Activated naive CD8-positive, alpha-beta T cell treated with anti-CD3 and anti-CD28 coated beads for 36 hours (primary cell): ENCODE data around the gene RIPK1. TPM values are rescaled to one million over a fixed set of nuclear protein-coding genes. Genes with fewer than 3 reads are reported as not detected.

Experiments
- DNase-seq: peaks from one replicate; pipeline ENCODE4 v3.0.0; 2021
- H3K27ac Mint-ChIP-seq: one replicate; pipeline ENCODE4 v1.8.0; 2022; ENCODE audit warnings: mild to moderate bottlenecking, moderate library complexity, mixed read lengths
- H3K27me3 Mint-ChIP-seq: one replicate; pipeline ENCODE4 v1.8.0; 2022; ENCODE audit warnings: mild to moderate bottlenecking, mixed read lengths
- H3K36me3 Mint-ChIP-seq: one replicate; pipeline ENCODE4 v1.8.0; 2021; ENCODE audit warnings: mild to moderate bottlenecking, mixed read lengths
- H3K4me1 Mint-ChIP-seq: one replicate; pipeline ENCODE4 v1.8.0; 2021; ENCODE audit warnings: mixed read lengths
- H3K4me3 Mint-ChIP-seq: one replicate; pipeline ENCODE4 v1.8.0; 2022; ENCODE audit warnings: mild to moderate bottlenecking, moderate library complexity, mixed read lengths
- H3K9me3 Mint-ChIP-seq: one replicate; pipeline ENCODE4 v1.8.0; 2022; ENCODE audit warnings: mixed read lengths
- total RNA-seq, 2 experiments: library from RNA; stranded (reverse); gene quantifications; one replicate each; pipeline ENCODE4 v1.2.3, GENCODE V29; 2021

Gene RIPK1
- total RNA-seq, 2 experiments from 2014 or later, result 13.8 to 15.5 TPM

- Mint-ChIP-seq H3K36me3 (peaks cover 47% of the 10 kb centered on the region), H3K9me3 (peaks cover 2% of the 10 kb centered on the region), H3K4me3 (no peak overlapping the region), H3K4me1 (peaks cover 13% of the 10 kb centered on the region), H3K27ac (no peak overlapping the region), H3K27me3 (no peaks in the 10 kb centered on the region)
- no peak for DNase-seq
These were observed 18.1 kb downstream of the RIPK1 start for GRCh38 chr6:3086282-3086946.

- H3K9me3 Mint-ChIP-seq, result peaks cover 2% of the 10 kb centered on the region
- no peak for DNase-seq
- no peak overlapping the region for H3K4me3 Mint-ChIP-seq
- peaks cover 13% of the 10 kb centered on the region for H3K4me1 Mint-ChIP-seq
- H3K27ac Mint-ChIP-seq, result peak overlapping the region; percentile 13
- H3K27me3 Mint-ChIP-seq, result no peaks in the 10 kb centered on the region
- H3K36me3 Mint-ChIP-seq, result peaks cover 36% of the 10 kb centered on the region
These were observed 20.2 kb downstream of the RIPK1 start for GRCh38 chr6:3088446-3088845.

GRCh38 chr6:3088968-3089367 lies 20.7 kb downstream of the RIPK1 start:
- H3K27me3 Mint-ChIP-seq, result no peaks in the 10 kb centered on the region
- no peak for DNase-seq
- H3K9me3 Mint-ChIP-seq, result peaks cover 2% of the 10 kb centered on the region
- peaks cover 31% of the 10 kb centered on the region for H3K36me3 Mint-ChIP-seq
- H3K4me3 Mint-ChIP-seq, result no peak overlapping the region
- peaks cover 13% of the 10 kb centered on the region for H3K4me1 Mint-ChIP-seq
- H3K27ac Mint-ChIP-seq, result no peak overlapping the region

DNA sequence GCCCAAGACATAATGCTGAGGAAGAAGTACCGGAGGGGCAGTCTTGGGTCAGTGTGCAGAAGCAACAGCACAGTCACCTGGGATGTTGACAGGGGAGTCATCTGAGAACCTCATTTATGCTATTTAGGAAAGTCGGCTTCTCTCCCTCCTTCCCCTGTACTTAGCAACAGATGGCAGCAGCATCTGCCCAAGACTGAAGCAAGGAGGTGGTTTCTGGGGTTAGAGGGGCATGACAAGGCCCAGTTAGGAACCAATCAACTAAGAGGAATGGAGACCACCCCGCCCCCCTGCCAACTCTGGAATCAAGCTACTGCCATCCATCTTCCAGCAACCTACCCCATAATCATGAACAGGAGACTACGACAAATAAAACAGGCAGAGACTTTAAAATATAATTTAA lies 21.7 kb downstream of the RIPK1 start:
- H3K4me3 Mint-ChIP-seq, result no peak overlapping the region
- H3K9me3 Mint-ChIP-seq, result peaks cover 2% of the 10 kb centered on the region
- peaks cover 29% of the 10 kb centered on the region for H3K36me3 Mint-ChIP-seq
- H3K27ac Mint-ChIP-seq, result no peak overlapping the region
- no peak for DNase-seq
- no peaks in the 10 kb centered on the region for H3K27me3 Mint-ChIP-seq
- H3K4me1 Mint-ChIP-seq, result peaks cover 13% of the 10 kb centered on the region

DNA sequence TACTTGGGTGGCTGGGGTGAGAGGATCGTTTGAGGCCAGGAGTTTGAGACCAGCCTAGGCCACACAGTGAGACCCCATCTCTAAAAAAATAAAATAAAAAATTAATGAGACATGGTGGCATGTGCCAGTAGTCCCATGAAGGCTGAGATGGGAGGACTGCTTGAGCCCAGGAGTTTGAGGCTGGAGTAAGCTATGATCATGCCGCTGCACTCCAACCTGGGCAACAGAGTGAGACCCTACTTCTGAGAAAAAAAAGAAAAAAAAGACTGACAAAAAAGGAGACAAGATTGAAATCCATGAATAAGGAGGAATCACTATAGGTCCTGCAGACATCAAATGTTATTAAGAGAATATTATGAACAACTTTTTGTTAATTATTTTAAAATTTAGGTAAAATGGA lies 26.5 kb downstream of the RIPK1 start:
- H3K36me3 Mint-ChIP-seq, result peaks cover 17% of the 10 kb centered on the region

DNA sequence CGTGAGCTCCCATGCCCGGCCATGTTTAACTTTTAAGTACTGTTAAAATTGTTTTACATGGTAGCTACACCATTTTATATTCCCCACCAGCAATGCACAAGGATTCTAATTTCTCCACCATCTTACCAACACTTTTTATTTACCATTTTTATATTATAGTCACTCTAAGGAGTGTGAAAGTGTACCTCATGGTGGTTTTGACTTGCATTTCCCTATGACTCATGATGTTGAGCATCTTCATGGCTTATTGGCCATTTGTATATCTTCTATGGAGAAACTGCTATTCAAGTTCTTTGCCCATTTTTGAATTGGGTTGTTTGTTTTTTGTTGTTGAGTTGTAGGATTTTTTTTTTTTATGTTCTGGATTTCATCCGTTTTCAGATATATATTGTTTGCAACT lies 34.6 kb downstream of the RIPK1 start:
- no peak overlapping the region for H3K4me3 Mint-ChIP-seq

More for the DNA sequence above, 26.5 kb downstream of the RIPK1 start:
- no peaks in the 10 kb centered on the region for H3K4me1 Mint-ChIP-seq
- H3K9me3 Mint-ChIP-seq, result peaks cover 2% of the 10 kb centered on the region
- H3K27me3 Mint-ChIP-seq, result no peaks in the 10 kb centered on the region
- no peak for DNase-seq
- H3K27ac Mint-ChIP-seq, result no peak overlapping the region
- H3K4me3 Mint-ChIP-seq, result no peak overlapping the region

DNA sequence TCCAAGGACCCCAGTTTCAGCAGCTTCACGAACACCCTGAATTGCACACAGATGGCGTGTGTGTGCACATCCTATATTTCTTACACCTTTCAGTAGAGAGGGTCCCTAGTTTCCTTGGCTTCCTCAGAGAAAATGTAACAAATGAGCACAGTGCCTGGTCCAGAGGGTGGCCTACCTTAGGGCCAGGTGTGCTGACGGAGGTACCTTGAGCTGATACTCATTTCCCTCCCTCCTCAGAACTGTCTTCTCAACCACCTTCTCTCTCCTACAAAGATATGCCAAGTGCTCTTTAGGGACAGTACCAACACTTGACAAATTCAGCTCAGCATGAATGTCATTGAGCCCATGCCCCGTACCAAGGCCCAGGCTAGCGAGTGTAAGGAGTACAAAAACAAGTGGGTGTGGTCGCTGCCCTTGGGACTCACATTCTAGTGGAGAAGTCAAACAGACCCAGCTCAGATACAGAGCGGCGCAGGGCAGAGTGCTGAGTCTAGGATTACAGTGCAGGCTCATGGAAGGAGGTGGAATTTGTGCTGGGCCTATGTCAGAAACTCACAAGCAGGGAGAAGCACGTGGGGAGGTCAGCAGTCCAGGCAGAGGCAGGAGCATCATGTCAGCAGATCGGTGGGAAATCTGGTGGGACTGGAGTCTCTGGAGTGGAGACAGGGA lies 40.6 kb downstream of the RIPK1 start:
- Mint-ChIP-seq H3K9me3 (no peaks in the 10 kb centered on the region), H3K36me3 (peaks cover 15% of the 10 kb centered on the region), H3K4me1 (no peaks in the 10 kb centered on the region), H3K27me3 (no peaks in the 10 kb centered on the region), H3K27ac (no peak overlapping the region), H3K4me3 (no peak overlapping the region)
- no peak for DNase-seq

More for the DNA sequence above, 34.6 kb downstream of the RIPK1 start:
- Mint-ChIP-seq H3K9me3 (no peaks in the 10 kb centered on the region), H3K27ac (no peak overlapping the region), H3K36me3 (peaks cover 21% of the 10 kb centered on the region), H3K27me3 (no peaks in the 10 kb centered on the region), H3K4me1 (peaks cover 4% of the 10 kb centered on the region)
- DNase-seq, result no peak

- no peak overlapping the region for H3K27ac Mint-ChIP-seq
- peaks cover 13% of the 10 kb centered on the region for H3K36me3 Mint-ChIP-seq
- no peak overlapping the region for H3K4me3 Mint-ChIP-seq
- no peaks in the 10 kb centered on the region for H3K27me3 Mint-ChIP-seq
- no peaks in the 10 kb centered on the region for H3K9me3 Mint-ChIP-seq
- no peak for DNase-seq
- peaks cover 5% of the 10 kb centered on the region for H3K4me1 Mint-ChIP-seq
These were observed 41.5 kb downstream of the RIPK1 start for GRCh38 chr6:3109761-3110160.

- Mint-ChIP-seq H3K27me3 (no peaks in the 10 kb centered on the region), H3K27ac (no peak overlapping the region), H3K9me3 (no peaks in the 10 kb centered on the region), H3K4me1 (peaks cover 16% of the 10 kb centered on the region), H3K4me3 (no peak overlapping the region), H3K36me3 (peaks cover 2% of the 10 kb centered on the region)
- DNase-seq, result no peak
These were observed 46.1 kb downstream of the RIPK1 start for GRCh38 chr6:3114377-3114776.

DNA sequence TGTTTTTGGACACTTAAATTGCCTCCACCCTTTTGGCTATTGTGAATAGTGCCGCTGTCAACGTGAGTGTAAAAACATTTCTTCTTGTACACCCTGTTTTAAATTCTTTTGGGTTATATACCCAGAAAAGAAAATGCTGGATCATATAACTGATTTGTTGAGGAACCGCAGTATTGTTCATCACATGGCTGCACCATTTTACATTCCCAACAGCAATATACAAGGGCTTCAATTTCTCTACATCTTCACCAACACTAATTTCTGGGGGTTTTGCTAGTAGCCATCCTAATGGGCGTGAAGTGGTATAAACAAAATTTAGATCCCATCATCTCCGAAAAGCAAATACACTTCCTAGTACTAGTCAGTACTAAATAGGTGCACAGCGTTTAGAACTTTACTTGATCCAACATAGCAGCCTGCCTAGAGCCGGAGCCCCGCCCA lies 49.6 kb downstream of the RIPK1 start:
- Mint-ChIP-seq H3K9me3 (no peaks in the 10 kb centered on the region), H3K36me3 (peaks cover under 1% of the 10 kb centered on the region), H3K27ac (peak overlapping the region; percentile 77), H3K27me3 (no peaks in the 10 kb centered on the region), H3K4me3 (peak overlapping the region; percentile 85), H3K4me1 (peaks cover 25% of the 10 kb centered on the region)
- no peak for DNase-seq

DNA sequence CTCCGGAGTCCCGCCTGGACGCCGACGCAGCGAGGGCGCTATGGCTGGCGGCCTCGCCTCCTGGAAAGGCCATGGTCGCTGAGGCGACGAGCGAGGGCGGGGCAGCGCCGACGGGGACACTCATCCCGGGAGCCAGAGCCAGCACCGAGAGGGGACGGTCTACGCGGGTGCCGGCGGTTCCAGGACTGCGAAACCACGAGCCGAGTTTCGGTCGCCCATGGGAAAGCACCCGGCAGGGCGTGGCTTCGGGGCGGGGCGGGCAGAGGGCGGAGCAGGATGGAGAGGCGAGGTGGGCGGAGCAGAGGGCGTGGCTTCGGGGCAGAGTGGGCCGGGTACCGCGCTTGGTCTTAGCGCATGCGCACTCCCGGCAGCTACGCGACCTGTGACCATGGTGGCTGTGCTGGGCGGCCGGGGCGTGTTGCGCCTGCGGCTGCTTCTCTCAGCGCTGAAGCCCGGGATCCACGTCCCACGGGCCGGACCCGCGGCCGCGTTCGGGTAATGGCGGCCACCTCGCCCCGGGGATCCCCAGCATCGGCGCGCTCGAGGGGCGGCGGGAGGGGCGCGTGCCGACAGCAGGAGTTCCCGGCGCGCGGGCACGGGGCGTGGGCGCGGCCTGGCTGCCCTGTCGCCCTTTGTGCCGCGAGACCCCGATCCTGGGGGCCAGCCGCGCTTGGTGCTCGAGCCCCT lies 50.2 kb downstream of the RIPK1 start, which contains the start of gene BPHL:
Gene BPHL, plus strand, starts transcription at position 359 of the 687 bp plus-strand sequence. Its CDS starts 30 bp downstream, at position 389.
- Mint-ChIP-seq H3K4me1 (peaks cover 28% of the 10 kb centered on the region), H3K9me3 (no peaks in the 10 kb centered on the region), H3K27me3 (no peaks in the 10 kb centered on the region), H3K27ac (peak within 1 kb of the TSS; percentile 77), H3K36me3 (no peaks in the 10 kb centered on the region), H3K4me3 (peak within 1 kb of the TSS; percentile 85)
- peak; percentile 100 for DNase-seq

- Mint-ChIP-seq H3K4me3 (peak overlapping the region; percentile 85), H3K27me3 (no peaks in the 10 kb centered on the region), H3K4me1 (peaks cover 34% of the 10 kb centered on the region), H3K27ac (peak overlapping the region; percentile 72), H3K36me3 (no peaks in the 10 kb centered on the region), H3K9me3 (no peaks in the 10 kb centered on the region)
- DNase-seq, result no peak
These were observed 50.9 kb downstream of the RIPK1 start for GRCh38 chr6:3119040-3119723.

DNA sequence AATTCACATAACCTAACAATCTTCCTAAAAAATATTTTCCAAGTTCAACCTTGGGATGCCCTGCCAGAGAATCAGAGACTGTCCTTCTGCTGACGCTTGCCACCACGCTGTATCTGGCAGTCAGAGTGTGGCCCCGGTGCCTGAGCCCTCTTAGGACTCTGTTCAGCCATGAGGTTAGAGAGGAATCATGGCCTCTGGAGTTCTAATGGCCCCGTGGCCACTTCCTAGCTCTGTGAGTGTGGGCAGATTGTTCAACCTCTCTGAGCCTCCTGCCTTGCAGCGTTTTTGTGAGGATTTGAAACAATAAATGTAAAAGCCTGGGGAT lies 52.4 kb downstream of the RIPK1 start:
- H3K4me1 Mint-ChIP-seq, result peaks cover 30% of the 10 kb centered on the region
- H3K36me3 Mint-ChIP-seq, result no peaks in the 10 kb centered on the region
- no peaks in the 10 kb centered on the region for H3K9me3 Mint-ChIP-seq
- H3K4me3 Mint-ChIP-seq, result no peak overlapping the region
- no peaks in the 10 kb centered on the region for H3K27me3 Mint-ChIP-seq
- DNase-seq, result no peak
- no peak overlapping the region for H3K27ac Mint-ChIP-seq

DNA sequence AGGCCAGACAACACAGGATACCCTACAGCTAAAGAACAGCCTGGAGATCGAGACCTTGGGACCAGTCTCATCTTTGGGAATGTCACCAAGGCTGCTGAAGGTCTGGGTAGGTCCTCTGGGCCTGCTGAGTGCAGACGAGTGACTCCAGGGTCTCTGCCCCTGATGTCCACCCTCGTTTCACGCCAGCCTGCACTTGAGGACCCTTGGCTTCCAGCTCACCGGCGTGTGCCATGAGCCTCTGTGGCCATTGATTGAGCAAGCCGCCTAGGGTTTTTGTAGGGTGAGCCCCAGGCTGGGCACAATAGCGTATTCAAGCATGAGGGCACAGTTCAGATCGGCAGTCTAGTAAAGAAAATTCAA lies 54.5 kb downstream of the RIPK1 start:
- Mint-ChIP-seq H3K27me3 (no peaks in the 10 kb centered on the region), H3K27ac (no peak overlapping the region), H3K36me3 (no peaks in the 10 kb centered on the region), H3K4me3 (no peak overlapping the region), H3K9me3 (no peaks in the 10 kb centered on the region), H3K4me1 (peaks cover 26% of the 10 kb centered on the region)
- DNase-seq, result no peak

DNA sequence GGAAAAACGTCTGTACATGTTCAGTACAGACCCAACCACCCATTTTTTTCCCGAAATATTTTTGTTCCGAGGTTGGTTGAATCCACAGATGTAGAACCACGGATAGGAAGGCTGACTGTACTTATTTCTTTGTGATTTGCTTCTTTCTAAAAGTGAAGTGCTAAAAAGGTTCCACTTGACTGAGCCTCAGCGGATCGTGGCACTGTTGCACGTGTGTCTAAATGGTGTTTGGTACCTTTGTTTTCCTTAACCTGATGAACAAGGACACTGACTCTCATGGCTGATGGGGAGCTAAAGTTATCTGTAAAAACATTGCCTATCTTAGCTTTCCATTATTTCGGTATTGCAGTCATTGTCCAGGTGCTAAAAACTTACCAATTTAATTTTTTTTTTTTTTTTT lies 56.4 kb downstream of the RIPK1 start:
- Mint-ChIP-seq H3K4me3 (no peak overlapping the region), H3K4me1 (peaks cover 18% of the 10 kb centered on the region), H3K27ac (no peak overlapping the region), H3K27me3 (no peaks in the 10 kb centered on the region), H3K36me3 (no peaks in the 10 kb centered on the region), H3K9me3 (no peaks in the 10 kb centered on the region)
- DNase-seq, result no peak
